Measurements from ENCODE around the gene SPDYE8.
A peak's percentile ranks its signal among the peaks of the same experiment; 100 is the strongest.
"Not testable (repeated sequence)": the region's sequence is repeated elsewhere in the genome, so short reads cannot be mapped to it uniquely, and the experiment has no call there.

Gene SPDYE8, protein sequence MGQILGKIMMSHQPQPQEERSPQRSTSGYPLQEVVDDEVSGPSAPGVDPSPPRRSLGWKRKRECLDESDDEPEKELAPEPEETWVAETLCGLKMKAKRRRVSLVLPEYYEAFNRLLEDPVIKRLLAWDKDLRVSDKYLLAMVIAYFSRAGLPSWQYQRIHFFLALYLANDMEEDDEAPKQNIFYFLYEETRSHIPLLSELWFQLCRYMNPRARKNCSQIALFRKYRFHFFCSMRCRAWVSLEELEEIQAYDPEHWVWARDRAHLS

GRCh38 chr7:73029666-73030065 is at the start of gene SPDYE8:
Gene SPDYE8 (minus strand): TSS chr7:73029766. CDS start chr7:73027966, 1,800 bp downstream.
- H3K4me3 ChIP-seq (ENCODE audit: low read depth in 1 of 2, low read length in 2 of 2); H3K27me3 ChIP-seq (ENCODE audit: low read depth, low read length); H3K27ac ChIP-seq (ENCODE audit: low read length): not testable (repeated sequence)

DNA sequence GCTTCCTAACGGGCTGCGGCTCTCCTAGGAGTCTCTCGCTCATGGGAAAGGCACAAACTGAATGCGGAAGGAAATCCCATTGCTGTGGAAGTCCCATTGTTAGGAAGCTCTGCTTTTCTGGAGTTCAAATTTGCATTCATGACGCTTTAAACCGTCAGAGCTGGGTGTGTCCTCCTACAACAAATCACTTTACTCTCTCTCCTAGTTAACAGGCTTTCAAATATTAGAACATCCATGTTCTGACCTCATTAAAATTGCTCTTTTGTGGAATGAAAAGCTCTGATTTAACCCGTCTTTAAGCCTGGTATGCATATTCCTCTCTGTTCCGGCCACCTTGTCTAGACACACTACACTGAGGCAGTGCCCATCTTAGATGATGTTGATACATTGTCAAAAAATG is 28.2 kb upstream of the SPDYE8 start, which contains the start of gene SPDYE11:
SPDYE11 (minus strand) TSS at position 101 of the 400 bp plus-strand sequence. CDS start 1,800 bp downstream, outside the sequence.
- not testable (repeated sequence) for H3K4me3 ChIP-seq (ENCODE audit: low read depth in 1 of 2, low read length in 2 of 2); H3K9me3 ChIP-seq (ENCODE audit: control insufficient read depth in 1 of 2, low read length in 2 of 2); H3K27me3 ChIP-seq (ENCODE audit: low read depth, low read length); H3K27ac ChIP-seq (ENCODE audit: low read length); H3K36me3 ChIP-seq (ENCODE audit: control insufficient read depth in 1 of 2, insufficient read depth in 2 of 2, low read length in 2 of 2); H3K4me1 ChIP-seq (ENCODE audit: control insufficient read depth in 1 of 2, insufficient read depth in 2 of 2, low read length in 2 of 2)

More at GRCh38 chr7:73029666-73030065, at the start of gene SPDYE8:
- not testable (repeated sequence) for H3K36me3 ChIP-seq (ENCODE audit: control insufficient read depth in 1 of 2, insufficient read depth in 2 of 2, low read length in 2 of 2); H3K9me3 ChIP-seq (ENCODE audit: control insufficient read depth in 1 of 2, low read length in 2 of 2); H3K4me1 ChIP-seq (ENCODE audit: control insufficient read depth in 1 of 2, insufficient read depth in 2 of 2, low read length in 2 of 2)

- not testable (repeated sequence) for H3K4me1 ChIP-seq (ENCODE audit: control insufficient read depth in 1 of 2, insufficient read depth in 2 of 2, low read length in 2 of 2); H3K4me3 ChIP-seq (ENCODE audit: low read depth in 1 of 2, low read length in 2 of 2); H3K27ac ChIP-seq (ENCODE audit: low read length); H3K36me3 ChIP-seq (ENCODE audit: control insufficient read depth in 1 of 2, insufficient read depth in 2 of 2, low read length in 2 of 2); H3K9me3 ChIP-seq (ENCODE audit: control insufficient read depth in 1 of 2, low read length in 2 of 2); H3K27me3 ChIP-seq (ENCODE audit: low read depth, low read length)
Measured at GRCh38 chr7:73006491-73006890, 23.1 kb downstream of the SPDYE8 start.

DNA sequence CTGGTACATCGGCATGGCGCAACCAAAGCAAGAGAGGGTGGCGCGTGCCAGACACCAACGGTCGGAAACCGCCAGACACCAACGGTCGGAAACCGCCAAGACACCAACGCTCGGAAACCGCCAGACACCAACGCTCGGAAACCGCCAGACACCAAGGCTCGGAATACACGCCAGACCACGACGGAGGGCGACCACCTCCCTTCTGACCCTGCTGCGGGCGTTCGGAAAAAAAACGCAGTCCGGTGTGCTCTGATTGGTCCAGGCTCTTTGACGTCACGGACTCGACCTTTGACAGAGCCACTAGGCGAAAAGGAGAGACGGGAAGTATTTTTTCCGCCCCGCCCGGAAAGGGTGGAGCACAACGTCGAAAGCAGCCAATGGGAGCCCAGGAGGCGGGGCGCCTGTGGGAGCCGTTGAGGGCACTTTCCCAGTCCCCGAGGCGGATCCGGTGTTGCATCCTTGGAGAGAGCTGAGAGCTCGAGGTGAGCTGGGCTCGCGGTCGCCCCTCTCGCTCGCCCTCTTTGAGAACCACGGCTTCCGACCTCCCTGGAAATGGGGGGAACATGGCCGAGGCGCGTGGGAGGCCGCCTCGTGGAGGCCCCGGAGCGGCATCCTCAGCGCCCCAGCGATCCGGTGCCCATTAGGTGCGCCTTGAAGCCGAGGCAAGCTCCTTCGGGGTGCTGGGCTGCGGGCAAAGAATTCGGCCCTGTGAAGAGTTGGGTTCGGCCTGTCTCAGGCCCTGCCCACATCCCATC is 23.7 kb downstream of the SPDYE8 start:
- not testable (repeated sequence) for H3K27ac ChIP-seq (ENCODE audit: low read length); H3K27me3 ChIP-seq (ENCODE audit: low read depth, low read length); H3K36me3 ChIP-seq (ENCODE audit: control insufficient read depth in 1 of 2, insufficient read depth in 2 of 2, low read length in 2 of 2); H3K9me3 ChIP-seq (ENCODE audit: control insufficient read depth in 1 of 2, low read length in 2 of 2); H3K4me1 ChIP-seq (ENCODE audit: control insufficient read depth in 1 of 2, insufficient read depth in 2 of 2, low read length in 2 of 2)
- peak overlapping the region in 1 of 2 donors; percentile 63 for H3K4me3 ChIP-seq (ENCODE audit: low read depth in 1 of 2, low read length in 2 of 2)

DNA sequence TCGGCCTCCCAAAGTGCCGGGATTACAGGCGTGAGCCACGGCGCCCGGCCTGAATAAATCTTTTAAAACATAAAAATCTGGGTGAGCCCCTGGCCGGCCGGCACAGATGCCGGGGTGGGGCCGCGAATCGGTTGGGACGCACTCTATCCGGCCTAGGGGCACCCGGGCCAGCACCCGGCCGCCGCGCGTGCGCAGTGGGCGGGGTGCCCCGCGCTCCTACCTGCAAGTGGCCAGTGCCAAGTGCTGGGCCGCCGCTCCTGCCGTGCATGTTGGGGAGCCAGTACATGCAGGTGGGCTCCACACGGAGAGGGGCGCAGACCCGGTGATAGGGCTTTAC is 24.2 kb downstream of the SPDYE8 start:
- H3K4me1 ChIP-seq (ENCODE audit: control insufficient read depth in 1 of 2, insufficient read depth in 2 of 2, low read length in 2 of 2); H3K36me3 ChIP-seq (ENCODE audit: control insufficient read depth in 1 of 2, insufficient read depth in 2 of 2, low read length in 2 of 2); H3K27ac ChIP-seq (ENCODE audit: low read length); H3K27me3 ChIP-seq (ENCODE audit: low read depth, low read length); H3K9me3 ChIP-seq (ENCODE audit: control insufficient read depth in 1 of 2, low read length in 2 of 2): not testable (repeated sequence)
- H3K4me3 ChIP-seq (ENCODE audit: low read depth in 1 of 2, low read length in 2 of 2), result peak overlapping the region in 1 of 2 donors; percentile 63

GRCh38 chr7:72997887-72998468 is 31.6 kb downstream of the SPDYE8 start:
- H3K9me3 ChIP-seq (ENCODE audit: control insufficient read depth in 1 of 2, low read length in 2 of 2); H3K4me1 ChIP-seq (ENCODE audit: control insufficient read depth in 1 of 2, insufficient read depth in 2 of 2, low read length in 2 of 2); H3K4me3 ChIP-seq (ENCODE audit: low read depth in 1 of 2, low read length in 2 of 2); H3K27me3 ChIP-seq (ENCODE audit: low read depth, low read length); H3K27ac ChIP-seq (ENCODE audit: low read length); H3K36me3 ChIP-seq (ENCODE audit: control insufficient read depth in 1 of 2, insufficient read depth in 2 of 2, low read length in 2 of 2): not testable (repeated sequence)

DNA sequence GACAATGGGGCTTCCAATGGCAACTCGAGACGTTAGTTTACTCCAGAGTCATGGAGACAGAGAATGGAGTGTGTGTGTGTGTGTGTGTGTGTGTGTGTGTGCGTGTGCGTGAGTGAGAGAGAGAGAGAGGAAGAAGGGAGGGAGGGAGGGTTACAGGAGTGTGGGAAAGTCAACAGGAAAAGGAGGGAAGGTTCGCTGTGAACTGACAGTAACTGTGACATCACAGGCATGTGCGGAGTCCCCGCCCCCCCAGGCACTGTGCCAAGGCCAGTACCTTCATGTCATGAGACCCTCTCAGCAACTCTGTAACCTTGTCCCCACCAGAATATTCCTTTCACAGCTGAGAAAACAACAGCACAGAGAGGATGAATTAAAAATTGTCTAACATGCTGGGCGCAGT is 32.1 kb downstream of the SPDYE8 start:
- not testable (repeated sequence) for H3K27ac ChIP-seq (ENCODE audit: low read length); H3K36me3 ChIP-seq (ENCODE audit: control insufficient read depth in 1 of 2, insufficient read depth in 2 of 2, low read length in 2 of 2); H3K27me3 ChIP-seq (ENCODE audit: low read depth, low read length)

DNA sequence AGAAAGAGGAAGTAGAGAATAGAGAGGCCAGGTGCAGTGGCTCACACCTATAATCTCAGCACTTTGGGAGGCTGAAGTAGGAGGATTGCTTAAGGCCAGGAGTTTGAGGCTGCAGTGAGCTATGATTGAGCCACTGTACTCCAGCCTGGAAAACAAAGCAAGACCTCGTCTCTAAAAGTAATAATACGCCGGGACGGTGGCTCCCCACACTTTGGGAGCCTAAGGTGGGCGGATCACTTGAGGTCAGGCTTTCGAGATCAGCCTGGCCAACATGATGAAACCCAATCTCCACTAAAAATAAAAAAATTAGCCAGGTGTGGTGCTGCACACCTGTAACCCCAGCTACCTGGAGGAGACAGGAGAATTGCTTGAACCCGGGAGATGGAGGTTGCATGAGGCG is 34.1 kb downstream of the SPDYE8 start:
- H3K4me3 ChIP-seq (ENCODE audit: low read depth in 1 of 2, low read length in 2 of 2); H3K27ac ChIP-seq (ENCODE audit: low read length); H3K36me3 ChIP-seq (ENCODE audit: control insufficient read depth in 1 of 2, insufficient read depth in 2 of 2, low read length in 2 of 2); H3K9me3 ChIP-seq (ENCODE audit: control insufficient read depth in 1 of 2, low read length in 2 of 2); H3K27me3 ChIP-seq (ENCODE audit: low read depth, low read length); H3K4me1 ChIP-seq (ENCODE audit: control insufficient read depth in 1 of 2, insufficient read depth in 2 of 2, low read length in 2 of 2): not testable (repeated sequence)

More for the DNA sequence above, 32.1 kb downstream of the SPDYE8 start:
- not testable (repeated sequence) for H3K4me1 ChIP-seq (ENCODE audit: control insufficient read depth in 1 of 2, insufficient read depth in 2 of 2, low read length in 2 of 2); H3K9me3 ChIP-seq (ENCODE audit: control insufficient read depth in 1 of 2, low read length in 2 of 2); H3K4me3 ChIP-seq (ENCODE audit: low read depth in 1 of 2, low read length in 2 of 2)

GRCh38 chr7:72990146-72990913 is 39.2 kb downstream of the SPDYE8 start:
- H3K9me3 ChIP-seq (ENCODE audit: control insufficient read depth in 1 of 2, low read length in 2 of 2); H3K27me3 ChIP-seq (ENCODE audit: low read depth, low read length); H3K4me3 ChIP-seq (ENCODE audit: low read depth in 1 of 2, low read length in 2 of 2); H3K27ac ChIP-seq (ENCODE audit: low read length); H3K4me1 ChIP-seq (ENCODE audit: control insufficient read depth in 1 of 2, insufficient read depth in 2 of 2, low read length in 2 of 2); H3K36me3 ChIP-seq (ENCODE audit: control insufficient read depth in 1 of 2, insufficient read depth in 2 of 2, low read length in 2 of 2): not testable (repeated sequence)

GRCh38 chr7:72982084-72982483 is 47.5 kb downstream of the SPDYE8 start:
- H3K36me3 ChIP-seq (ENCODE audit: control insufficient read depth in 1 of 2, insufficient read depth in 2 of 2, low read length in 2 of 2); H3K4me3 ChIP-seq (ENCODE audit: low read depth in 1 of 2, low read length in 2 of 2); H3K27ac ChIP-seq (ENCODE audit: low read length); H3K27me3 ChIP-seq (ENCODE audit: low read depth, low read length); H3K9me3 ChIP-seq (ENCODE audit: control insufficient read depth in 1 of 2, low read length in 2 of 2); H3K4me1 ChIP-seq (ENCODE audit: control insufficient read depth in 1 of 2, insufficient read depth in 2 of 2, low read length in 2 of 2): not testable (repeated sequence)

DNA sequence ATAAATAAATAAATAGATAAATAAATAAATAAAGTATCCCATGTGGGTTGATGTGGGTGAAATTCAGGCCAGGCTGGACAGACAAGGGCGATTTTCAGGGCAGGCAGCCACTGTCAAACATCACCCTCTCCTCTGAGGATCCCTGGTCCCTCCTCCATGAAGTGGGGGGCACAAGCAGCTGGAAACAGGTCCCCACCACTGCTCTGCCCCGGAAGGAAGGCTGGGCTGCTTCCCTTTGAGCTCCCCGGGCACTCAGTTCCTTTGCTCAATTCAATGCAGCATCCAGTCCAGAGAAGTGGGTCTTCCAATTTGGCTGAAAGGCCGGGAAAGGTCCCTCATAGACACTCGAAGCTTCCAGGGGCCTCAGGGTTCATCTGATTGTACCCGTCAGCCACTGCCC is 49.2 kb downstream of the SPDYE8 start:
- H3K4me1 ChIP-seq (ENCODE audit: control insufficient read depth in 1 of 2, insufficient read depth in 2 of 2, low read length in 2 of 2); H3K36me3 ChIP-seq (ENCODE audit: control insufficient read depth in 1 of 2, insufficient read depth in 2 of 2, low read length in 2 of 2); H3K27ac ChIP-seq (ENCODE audit: low read length); H3K4me3 ChIP-seq (ENCODE audit: low read depth in 1 of 2, low read length in 2 of 2); H3K27me3 ChIP-seq (ENCODE audit: low read depth, low read length); H3K9me3 ChIP-seq (ENCODE audit: control insufficient read depth in 1 of 2, low read length in 2 of 2): not testable (repeated sequence)
